HG03342 (cell line): ENCODE results near the gene HFE.
"Not testable (repeated sequence)": the region's sequence is repeated elsewhere in the genome, so short reads cannot be mapped to it uniquely, and the experiment has no call there.

Experiments used
- ATAC-seq: cut with Tn5 transposase; IDR thresholded peaks from one replicate; pipeline ENCODE4 v1.9.1; 2021; ENCODE audit warnings: mild to moderate bottlenecking, moderate library complexity; ENCODE audit not compliant: unreplicated experiment

Gene HFE

DNA sequence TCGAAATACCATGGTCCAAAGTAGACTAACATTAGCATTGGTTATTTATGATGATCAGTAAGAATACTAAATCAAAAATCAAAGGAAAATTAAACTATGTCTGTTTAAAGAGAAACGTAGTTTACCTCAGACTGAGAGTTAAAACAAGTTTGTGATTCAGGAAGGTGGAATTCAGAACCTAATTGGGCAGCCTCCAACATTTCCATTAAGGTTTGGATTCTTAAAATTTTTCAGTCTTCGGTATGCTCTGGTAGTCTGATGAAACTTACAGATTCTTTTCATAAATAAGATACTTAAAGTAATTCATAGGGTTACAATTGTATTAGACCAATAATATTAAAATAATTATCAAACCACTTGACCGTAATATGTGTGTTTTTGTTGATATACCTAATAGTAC is 18.6 kb downstream of the HFE start:
- no peak for ATAC-seq

DNA sequence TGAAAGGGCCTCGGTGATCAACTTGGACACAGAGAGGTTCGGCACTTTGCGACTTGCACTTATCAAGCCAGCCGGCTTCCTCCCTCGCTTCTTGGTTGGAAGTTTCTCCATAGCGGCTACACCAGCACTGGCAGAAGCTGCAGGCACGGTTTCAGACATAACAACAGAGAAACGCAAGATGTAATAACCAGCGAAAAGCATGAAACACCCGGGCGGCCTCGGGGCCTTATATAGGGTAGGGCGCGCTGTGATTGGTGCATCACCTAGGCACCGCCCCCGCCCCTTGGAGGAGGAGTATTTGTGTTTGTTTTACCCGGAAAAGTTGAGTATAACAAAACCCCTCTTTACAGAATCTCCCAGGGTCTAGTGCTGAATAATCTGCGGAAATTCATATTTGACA is 20.7 kb downstream of the HFE start:
- no peak for ATAC-seq

DNA sequence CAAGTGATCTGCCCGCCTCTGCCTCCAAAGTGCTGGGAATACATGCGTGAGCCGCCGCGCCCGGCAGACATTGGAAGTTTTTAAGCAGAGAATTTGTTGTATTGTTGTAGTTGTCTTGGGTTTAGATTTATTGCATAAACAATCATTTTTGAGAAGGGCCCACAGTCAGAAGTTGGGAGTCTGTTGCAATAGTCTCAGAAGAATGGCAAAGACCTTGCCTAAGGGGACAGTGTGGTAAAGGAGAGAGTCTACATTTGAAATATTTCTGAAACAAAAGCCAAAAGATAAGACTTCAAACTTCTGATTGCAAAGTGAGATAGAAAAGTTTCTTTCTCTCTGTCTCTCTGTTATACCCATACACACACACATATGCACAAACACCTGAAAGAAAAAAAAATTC is 22.5 kb downstream of the HFE start:
- no peak for ATAC-seq

DNA sequence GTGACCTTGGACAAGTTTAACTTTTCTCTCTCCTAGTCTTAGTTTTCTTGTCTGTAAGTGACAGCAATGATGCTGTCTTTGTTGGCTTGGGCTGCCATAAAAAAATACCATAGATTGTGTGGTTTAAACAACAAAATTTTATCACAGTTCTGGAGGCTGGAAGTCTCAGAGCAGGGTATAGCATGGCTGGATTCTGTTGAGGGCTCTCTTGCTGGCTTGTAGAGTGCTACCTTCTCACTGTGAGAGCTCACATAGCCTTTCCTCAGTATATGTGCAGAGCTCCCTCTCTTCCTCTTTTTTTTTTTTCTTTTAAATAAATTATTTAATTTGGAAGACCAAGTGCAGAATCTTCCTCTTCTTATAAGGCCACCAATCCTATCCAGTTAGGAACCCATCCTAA is 26.3 kb downstream of the HFE start:
- no peak for ATAC-seq

DNA sequence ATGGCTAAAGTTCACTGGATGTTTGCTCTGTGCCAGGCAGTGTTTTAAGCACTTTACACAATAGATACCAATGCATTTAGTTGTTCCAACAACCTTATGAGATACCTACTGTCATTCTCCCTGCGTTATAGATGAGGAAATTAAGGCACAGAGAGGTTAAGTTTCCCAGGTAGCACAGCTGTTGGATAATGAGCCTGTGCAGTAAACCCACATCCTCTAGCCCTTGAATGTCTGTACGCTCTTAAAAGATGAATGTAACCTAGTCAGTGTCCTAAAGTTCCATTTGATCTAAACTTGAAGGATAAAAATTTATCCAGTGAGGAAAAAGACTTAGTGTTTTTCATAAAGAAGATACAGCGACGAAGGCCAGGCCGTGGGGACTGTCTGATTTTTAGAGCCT is 28.0 kb downstream of the HFE start:
- no peak for ATAC-seq

DNA sequence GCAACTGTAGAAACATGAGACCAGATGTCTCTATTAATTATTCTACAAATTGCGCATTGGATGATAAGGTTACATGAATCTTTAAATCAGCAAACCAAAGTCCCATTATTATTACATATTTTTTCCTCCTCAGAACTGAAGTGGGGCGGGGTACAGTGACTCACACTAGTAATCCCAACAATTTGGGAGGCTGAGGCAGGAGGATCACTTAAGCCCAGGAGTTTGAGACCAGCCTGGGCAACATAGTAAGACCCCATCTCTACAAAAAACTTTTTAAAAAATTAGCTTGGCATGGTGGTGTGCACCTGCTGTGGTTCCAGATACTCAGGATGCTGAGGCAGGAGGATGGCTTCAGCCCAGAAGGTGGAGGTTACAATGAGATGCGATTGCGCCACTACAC is 29.0 kb downstream of the HFE start:
- ATAC-seq: no peak

DNA sequence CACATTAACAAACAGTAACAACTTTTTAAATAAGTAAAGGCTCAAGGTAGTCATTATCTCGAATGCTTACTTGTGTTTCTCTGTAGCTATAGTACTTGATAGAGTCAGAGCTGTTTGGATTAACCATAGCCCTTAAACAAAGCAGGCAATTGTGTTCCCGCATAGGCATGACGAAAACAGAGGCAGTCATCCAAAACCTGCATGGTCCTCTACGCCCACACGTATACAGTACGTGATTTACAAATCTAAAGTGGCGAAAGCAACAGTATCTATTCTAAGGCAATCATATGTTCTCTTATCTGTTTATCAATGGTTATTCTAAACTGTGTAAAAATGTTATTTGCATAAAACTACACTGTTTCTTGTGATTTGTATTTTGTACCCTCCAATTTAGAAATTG is 31.8 kb downstream of the HFE start:
- no peak for ATAC-seq

DNA sequence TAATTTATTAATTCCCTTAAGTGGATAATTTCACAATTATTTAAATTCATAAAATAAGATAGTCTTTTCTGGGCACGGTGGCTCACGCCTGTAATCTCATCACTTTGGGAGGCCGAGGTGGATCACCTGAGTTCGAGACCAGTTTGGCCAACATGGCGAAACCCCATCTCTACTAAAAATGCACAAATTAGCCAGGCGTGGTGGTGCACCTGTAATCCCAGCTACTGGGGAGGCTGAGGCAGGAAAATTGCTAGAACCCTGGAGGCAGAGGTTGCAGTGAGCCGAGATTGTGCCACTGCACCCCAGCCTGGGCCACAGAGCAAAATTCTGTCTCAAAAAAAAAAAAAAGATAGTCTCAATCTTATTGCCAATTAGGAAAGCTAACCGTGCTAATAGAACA is 32.9 kb downstream of the HFE start:
- not testable (repeated sequence) for ATAC-seq

DNA sequence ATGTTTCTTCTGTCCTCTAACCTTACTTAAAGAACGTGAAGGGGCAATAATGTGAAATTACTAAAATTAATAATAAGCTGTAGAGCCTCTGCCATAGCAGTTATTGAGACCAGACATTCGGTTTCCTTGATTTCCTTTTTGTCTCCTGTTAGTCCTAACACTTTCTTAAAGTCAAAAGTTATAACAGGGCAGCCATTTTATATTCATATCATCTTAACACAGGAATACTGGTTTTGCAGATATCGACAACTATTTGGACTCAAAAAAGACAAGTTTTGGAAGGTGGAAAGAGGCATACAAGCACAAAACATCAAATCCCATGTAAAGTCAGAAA is 33.5 kb downstream of the HFE start:
- no peak for ATAC-seq

DNA sequence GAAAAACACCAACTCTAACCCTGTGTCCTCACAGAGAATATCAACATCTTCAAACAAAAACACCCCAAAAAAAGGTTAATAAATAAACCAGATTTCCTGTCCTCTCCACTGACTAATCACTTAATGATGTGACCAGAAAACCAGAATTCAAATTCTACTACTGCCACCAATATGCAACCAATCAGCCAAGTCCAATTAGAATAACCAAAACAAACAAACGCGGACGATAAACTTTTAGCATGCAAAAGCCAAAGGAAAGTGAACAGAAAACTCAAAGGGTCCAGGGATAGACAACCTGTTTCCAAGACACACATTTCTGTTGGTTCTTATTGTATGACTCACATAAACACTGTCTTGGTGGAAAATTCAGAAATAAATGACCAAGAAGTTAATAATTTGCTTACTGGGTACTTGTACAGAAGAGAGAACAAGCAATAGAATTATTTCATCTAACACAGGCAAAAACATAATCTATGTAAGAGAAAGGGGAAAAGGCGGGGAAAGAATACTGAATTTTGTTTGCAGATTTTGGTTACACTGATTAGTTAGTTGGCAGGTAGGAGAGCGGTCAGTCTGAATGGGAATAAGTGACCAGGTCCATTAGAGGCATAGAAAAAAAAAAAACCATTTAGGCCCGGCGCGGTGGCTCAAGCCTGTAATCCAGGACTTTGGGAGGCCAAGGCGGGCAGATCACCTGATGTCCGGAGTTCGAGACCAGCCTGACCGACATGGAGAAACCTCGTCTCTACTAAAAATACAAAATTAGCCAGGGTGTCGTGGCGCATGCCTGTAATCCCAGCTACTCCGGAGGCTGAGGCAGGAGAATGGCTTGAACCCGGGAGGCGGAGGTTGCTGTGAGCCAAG is 34.1 kb downstream of the HFE start:
- ATAC-seq: no peak

DNA sequence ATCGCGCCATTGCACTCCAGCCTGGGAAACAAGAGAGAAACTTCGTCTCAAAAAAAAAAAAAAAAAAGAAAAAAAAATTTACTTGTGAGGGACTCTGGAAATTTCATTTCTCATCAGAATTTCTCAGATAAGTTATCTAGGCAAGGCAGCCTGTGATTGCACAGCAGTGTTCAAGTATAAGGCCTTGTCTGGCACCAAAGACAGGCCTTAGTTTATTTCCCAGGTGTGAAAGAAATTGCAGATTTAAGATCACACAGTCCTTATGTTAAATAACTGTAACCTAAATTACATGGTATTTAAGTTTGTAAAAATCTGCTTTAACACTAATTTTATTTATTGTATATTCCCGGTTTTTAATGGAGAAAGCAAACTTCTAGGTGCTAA is 34.8 kb downstream of the HFE start:
- no peak for ATAC-seq

DNA sequence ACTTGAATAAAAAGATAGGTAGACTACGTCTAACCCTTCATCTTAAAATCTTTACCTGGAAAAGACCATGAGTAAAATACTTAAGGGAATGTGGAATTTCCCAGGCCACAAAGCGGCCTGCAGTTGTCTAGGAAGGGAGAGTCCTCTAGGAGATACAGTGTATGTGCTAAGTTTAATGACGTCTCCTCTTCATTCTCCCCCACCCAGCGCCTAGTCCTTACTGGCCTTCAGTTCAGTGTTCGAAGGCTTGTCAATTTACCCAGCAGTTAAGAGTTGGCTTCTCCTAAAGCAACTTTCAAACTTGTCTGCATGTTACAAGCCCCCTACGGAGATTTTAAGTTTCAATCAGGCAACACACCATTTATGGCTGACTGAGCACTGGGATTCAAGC is 35.2 kb downstream of the HFE start:
- no peak for ATAC-seq

DNA sequence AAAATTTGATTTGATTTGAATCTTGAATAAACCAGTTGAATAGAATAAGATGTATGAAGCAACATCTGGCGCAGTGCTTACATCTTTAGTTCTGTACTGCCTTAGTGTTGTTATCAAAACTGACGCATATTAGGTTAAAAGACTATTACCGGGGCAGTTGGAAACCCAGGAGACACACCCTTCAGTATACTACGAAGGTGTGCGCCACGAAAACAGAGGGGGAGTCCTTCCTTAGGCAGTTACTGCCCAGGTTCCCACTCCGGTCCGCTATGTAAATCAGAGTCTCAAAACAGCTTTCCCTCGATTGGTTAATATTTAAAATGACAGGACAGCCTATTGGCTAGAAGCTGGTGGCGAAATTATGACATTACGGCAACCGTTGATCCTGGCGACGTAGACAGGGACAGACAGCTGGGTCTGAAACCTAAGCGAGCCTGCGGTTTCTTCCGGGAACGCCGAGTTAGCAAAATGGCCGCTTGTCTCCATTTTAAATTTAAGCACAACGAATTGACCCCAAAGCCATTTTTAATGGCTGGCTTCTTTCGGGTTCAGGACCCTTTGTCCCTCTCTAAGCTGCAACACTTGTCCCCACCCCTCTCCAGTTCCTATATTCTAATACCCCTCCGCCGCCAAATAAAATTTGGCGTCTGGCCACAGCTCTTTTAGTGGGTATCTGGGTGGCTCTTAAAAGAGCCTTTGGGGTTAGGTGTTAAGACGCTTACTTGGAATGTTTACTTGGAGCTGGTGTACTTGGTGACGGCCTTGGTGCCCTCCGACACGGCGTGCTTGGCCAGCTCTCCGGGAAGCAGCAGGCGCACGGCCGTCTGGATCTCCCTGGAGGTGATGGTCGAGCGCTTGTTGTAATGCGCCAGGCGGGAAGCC is 35.8 kb downstream of the HFE start:
- ATAC-seq: peak; percentile 46

DNA sequence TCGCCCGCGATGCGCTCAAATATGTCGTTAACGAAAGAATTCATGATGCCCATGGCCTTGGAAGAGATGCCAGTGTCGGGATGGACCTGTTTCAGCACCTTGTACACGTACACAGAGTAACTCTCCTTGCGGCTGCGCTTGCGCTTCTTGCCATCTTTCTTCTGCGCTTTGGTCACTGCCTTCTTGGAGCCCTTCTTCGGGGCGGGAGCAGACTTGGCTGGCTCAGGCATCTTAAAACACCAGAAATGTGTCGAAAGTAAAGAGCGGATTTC is 36.4 kb downstream of the HFE start:
- no peak for ATAC-seq

DNA sequence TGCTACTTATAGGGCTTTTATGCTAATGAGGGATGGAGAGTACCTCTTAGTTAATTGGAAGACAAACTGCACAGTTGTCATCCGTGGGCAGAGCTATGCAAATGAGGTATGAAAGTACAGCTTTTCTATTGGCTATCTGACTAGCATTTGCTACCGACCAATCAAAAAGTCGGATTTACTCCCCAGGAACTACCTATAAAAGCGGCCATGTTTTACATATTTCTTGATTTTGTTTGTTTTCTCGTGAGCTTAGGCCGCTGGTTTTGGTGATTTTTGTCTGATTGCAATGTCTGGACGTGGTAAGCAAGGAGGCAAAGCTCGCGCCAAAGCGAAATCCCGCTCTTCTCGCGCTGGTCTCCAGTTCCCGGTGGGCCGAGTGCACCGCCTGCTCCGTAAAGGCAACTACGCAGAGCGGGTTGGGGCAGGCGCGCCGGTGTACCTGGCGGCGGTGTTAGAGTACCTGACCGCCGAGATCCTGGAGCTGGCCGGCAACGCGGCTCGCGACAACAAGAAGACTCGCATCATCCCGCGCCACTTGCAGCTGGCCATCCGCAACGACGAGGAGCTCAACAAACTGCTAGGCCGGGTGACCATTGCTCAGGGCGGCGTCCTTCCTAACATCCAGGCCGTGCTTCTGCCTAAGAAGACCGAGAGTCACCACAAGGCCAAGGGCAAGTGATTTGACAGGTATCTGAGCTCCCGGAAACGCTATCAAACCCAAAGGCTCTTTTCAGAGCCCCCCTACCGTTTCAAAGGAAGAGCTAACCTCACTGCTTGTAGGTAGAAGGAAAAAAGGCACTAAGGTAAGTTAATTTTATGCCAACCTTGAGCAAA is 36.9 kb downstream of the HFE start:
- ATAC-seq: peak; percentile 79

DNA sequence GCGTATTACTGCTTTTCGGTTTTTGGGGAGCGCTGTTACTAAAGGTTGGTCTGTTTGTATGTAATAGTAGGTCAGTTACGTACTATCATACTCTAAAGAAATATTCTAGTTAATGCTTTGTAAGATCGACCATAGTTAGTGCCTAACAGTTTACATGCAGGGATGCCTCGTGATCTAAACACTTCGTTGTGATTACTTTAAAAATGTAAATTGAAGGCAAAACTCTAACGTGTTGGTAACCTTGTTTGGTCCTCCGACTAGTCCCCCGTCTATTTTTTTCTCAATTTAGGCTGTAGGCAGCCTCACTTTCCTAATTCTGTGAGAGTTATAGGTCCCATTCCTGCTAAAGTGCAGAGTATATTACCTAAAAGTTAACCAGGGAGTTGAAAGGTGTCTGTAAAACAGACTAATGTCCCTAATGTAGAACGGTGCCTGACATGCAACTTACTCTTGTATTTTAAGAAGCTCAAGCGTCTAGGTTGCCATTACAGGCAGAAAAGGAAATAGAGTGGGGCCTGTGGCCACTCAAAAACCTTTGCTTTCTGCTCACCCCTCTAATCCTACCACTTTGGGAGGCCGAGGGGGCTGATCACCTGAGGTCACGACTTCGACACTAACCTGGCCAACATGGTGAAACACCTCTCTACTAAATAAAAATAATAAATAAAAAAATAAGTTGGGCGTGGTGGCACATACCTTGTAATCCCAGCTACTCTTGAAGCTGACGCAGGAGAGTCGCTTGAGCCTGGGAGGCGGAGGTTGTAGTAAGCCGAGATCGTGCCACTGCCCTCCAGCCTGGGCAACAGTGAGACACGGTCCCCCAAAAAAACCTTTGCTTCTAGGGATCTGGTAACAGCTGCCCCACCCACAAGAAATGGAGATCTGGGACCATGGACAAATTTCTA is 37.8 kb downstream of the HFE start:
- ATAC-seq: no peak

DNA sequence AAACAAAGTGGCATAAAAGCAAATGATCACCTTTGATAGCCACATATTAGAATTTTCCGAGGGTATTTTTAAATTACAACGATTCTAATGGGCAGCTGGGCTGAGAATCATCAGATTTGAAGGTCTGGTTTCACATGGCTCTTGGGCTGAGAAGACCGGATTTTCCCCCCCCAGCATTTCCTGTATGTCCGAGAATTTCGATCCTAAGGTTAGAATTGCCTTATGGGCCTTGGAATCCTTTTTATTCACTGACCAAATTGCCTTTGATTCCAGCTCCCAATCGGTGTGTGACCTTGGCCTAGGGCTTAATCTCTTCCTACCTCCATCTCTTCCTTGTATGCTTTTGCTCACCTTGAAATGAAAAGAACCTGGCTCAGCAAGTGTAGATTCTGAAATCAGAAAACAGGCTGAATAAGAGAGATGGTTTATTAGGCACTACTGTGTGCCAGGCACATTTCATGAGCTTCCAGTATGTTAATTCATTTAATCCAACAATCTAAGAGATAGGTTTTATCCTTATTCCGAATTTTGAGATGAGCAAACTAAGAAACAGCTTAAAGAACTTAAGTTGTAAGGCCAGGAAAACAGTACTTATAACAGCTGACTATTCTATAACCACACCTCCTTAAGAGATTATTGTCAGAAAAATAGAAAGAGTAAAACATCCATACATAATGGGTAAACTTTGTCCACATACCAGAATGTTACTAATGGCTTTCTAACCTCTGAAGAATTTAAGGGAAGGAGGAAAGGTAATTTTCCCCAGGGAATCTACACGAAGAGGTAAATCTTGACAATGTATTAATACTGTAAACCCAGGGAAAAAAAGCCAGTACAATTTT is 39.4 kb downstream of the HFE start:
- ATAC-seq: no peak

DNA sequence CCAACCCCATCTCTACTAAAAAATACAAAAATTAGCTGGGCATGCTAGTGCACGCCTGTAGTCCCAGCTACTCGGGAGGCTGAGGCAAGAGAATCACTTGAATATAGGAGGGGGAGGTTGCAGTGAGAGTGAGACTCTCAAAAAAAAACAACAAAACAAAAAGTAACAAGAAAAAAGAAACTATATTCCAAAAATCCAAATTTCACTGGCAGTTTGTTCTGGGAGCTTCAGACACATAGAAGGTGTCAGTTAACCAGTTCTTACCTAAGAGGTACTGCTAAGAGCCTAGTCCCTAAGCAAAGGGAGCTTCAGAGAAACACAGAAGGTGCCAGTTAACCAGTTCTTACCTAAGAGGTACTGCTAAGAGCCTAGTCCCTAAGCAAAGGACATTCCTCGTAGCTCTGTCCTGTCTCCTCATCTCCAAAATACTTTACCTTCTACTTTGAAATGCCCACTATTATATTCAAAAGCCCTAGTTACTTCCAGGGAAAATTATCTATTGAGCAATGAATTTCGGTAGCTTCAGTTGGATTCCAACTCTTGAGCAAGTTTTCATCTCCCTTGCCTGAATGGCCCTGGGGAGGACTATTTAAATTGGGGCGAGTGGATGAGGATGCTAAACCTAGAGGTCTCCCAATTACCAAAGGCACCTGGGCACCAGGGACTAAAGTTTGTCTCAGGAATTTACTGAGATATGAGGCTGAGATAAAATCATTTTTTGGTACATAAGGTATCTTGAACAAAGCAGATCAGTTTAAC is 41.0 kb downstream of the HFE start:
- no peak for ATAC-seq

DNA sequence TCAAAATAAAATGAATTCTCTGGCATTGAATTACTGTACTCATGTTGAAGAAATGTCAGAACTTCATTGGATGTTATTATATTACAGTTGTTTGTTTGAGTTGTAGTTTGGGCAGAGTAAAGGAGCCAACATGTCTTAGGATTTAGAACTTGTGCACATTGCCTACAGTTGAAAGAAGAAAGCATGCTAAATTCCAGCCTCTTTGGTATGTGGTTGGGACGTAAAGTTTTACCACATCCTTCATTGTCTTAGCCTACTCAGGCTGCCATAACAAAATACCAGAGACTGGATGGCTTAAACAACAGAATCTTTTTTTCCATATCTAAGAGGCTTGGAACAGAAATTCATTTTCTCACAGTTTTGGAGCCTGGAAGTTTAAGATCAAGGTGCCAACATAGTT is 42.4 kb downstream of the HFE start:
- ATAC-seq: no peak
